ENCODE data around the gene HDAC8. TPM values are rescaled to one million over a fixed set of nuclear protein-coding genes. Genes with fewer than 3 reads are reported as not detected.

The HDAC8 gene
- total and polyA plus RNA-seq, 9 of the 15 experiments (the other 6 are each of a cell fraction or from before 2014, with no cell fraction given), result 18.9 to 53.8 (median 28.7) TPM

DNA sequence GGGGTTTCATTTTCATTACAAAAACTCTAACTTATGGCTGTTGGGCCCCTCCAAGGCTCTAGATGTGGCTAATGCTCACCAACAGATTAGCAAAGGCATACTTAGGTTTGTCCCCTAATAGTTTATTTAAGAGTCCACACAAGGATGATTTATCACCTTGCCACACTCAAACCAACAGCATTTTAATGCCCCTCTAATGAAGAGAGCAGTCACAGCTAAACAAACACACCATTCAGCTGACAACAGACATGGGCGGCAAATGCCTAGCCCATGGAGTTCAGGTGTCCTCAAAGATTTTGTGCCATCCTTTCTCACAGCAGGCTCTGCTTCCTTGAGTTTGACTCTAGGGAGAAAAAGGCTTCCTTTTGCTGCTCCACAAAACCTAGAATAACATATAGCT is 205.1 kb downstream of the HDAC8 start:
- Histone ChIP-seq H3K9me1 (ENCODE audit: control insufficient read depth, insufficient read depth, low read length) (no peaks in the 10 kb centered on the region), H3K79me2 (ENCODE audit: control insufficient read depth, insufficient read depth, low read length) (no peaks in the 10 kb centered on the region), H3K9me3 (replicated peaks; ENCODE audit: control insufficient read depth, insufficient read depth, low read depth, low read length) (no peaks in the 10 kb centered on the region), H3K36me3 (ENCODE audit: control insufficient read depth, insufficient read depth, low read length) (no peaks in the 10 kb centered on the region), H3K4me2 (ENCODE audit: insufficient read depth, low read length) (no peak overlapping the region), H3K27ac (ENCODE audit: extremely low read depth, low read depth, low read length) (no peak overlapping the region), H3K9ac (ENCODE audit: insufficient read depth in 1 of 2, low read depth in 2 of 2, low read length in 2 of 2) (no peak overlapping the region), H4K20me1 (replicated peaks; ENCODE audit: control insufficient read depth, insufficient read depth, low read length) (no peaks in the 10 kb centered on the region), H3K27me3 (ENCODE audit: control insufficient read depth in 2 of 2, insufficient read depth in 2 of 2, low read length in 2 of 2) (no peaks in the 10 kb centered on the region), H3K4me1 (replicated peaks in 1 of 2; ENCODE audit: control insufficient read depth in 2 of 2, insufficient read depth in 2 of 2, low read length in 2 of 2) (peaks cover 7 to 23% of the 10 kb centered on the region in 2 experiments; a peak in 3 of 5 replicates), H2AFZ (ENCODE audit: low read depth, low read length) (no peak overlapping the region), H3K4me3 (no peak overlapping the region)
- intact Hi-C loops (cut with micrococcal nuclease), result loop anchor here (10.0 kb wide), 1 partner anchor 157 kb away; no protein-coding TSS in a partner anchor
- ChIA-PET CTCF (ENCODE audit: low intra/inter-chr PET ratio) (no interaction called here), POLR2A (interaction anchor here (0.8 kb wide), 1 partner anchor 186 kb away, joined by 3 read pairs; the partner anchor contains the start of gene PIN4)
- TF ChIP-seq ETS2 (tag; IDR thresholded peaks at IDR 0.05; ENCODE audit: borderline replicate concordance, poor library complexity, severe bottlenecking) (no peak), MED1 (CRISPR knock-in tag; IDR thresholded peaks at IDR 0.05; ENCODE audit: borderline replicate concordance) (no peak), CEBPB (tag; IDR thresholded peaks at IDR 0.05) (no peak), KLF10 (CRISPR knock-in tag; IDR thresholded peaks at IDR 0.05) (no peak), GTF2A2 (tag; IDR thresholded peaks at IDR 0.05) (no peak), RNF2 (IDR thresholded peaks at IDR 0.05) (no peak), CSDE1 (IDR thresholded peaks at IDR 0.05) (no peak), MIER1 (IDR thresholded peaks at IDR 0.05; ENCODE audit: low read depth) (no peak), DEAF1 (CRISPR knock-in tag; IDR thresholded peaks at IDR 0.05) (no peak)
- TF ChIP-seq, protein P1, sequence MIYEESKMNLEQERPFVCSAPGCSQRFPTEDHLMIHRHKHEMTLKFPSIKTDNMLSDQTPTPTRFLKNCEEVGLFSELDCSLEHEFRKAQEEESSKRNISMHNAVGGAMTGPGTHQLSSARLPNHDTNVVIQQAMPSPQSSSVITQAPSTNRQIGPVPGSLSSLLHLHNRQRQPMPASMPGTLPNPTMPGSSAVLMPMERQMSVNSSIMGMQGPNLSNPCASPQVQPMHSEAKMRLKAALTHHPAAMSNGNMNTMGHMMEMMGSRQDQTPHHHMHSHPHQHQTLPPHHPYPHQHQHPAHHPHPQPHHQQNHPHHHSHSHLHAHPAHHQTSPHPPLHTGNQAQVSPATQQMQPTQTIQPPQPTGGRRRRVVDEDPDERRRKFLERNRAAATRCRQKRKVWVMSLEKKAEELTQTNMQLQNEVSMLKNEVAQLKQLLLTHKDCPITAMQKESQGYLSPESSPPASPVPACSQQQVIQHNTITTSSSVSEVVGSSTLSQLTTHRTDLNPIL (CRISPR knock-in tag; IDR thresholded peaks at IDR 0.05), result no peak
- in situ Hi-C loops (cut with MboI), result no loop called here
- BruUV-seq (replicated peaks), result no TSS peak
- ATAC-seq (no peak), DNase-seq (ENCODE audit: extremely low read depth in 1 of 4, low spot score in 3 of 4) (no peak), FAIRE-seq (no peak)
- 79% methylated on average over 1 of the region's 1 CpG for WGBS (ENCODE audit: insufficient coverage, low coverage, missing lambda C conversion rate)
